ENCODE measurements around the gene EHMT1. TPM values are rescaled to one million over a fixed set of nuclear protein-coding genes. Genes with fewer than 3 reads are reported as not detected.

Gene EHMT1
- total and polyA plus RNA-seq, 2 experiments from 2014 or later = 162 to 177 TPM

- H3K4me2 ChIP-seq = no peak overlapping the region
- peaks cover 43% of the 10 kb centered on the region for H3K4me1 ChIP-seq (ENCODE audit: insufficient read depth)
- H4K20me1 ChIP-seq (replicated peaks; ENCODE audit: insufficient read depth) = peaks cover 28% of the 10 kb centered on the region; the same call in 1 of the 2 replicates
- no peak for TF ChIP-seq JUNB (IDR thresholded peaks at IDR 0.05; ENCODE audit: unreplicated experiment)
- no peak for TF ChIP-seq NANOG (IDR thresholded peaks at IDR 0.05; ENCODE audit: borderline replicate concordance)
- TF ChIP-seq ETS1 (IDR thresholded peaks at IDR 0.05) = no peak
- TF ChIP-seq CREB1 (CRISPR knock-in tag; IDR thresholded peaks at IDR 0.05; ENCODE audit: low read depth) = no peak
- no peak for TF ChIP-seq STAT1 (IDR thresholded peaks at IDR 0.05; ENCODE audit: unreplicated experiment)
- TF ChIP-seq REST (IDR thresholded peaks at IDR 0.05; ENCODE audit: unreplicated experiment) = no peak
- TF ChIP-seq EZH2phosphoT487 (IDR thresholded peaks at IDR 0.05; ENCODE audit: unreplicated experiment) = no peak
- TF ChIP-seq CTCF (conservative IDR thresholded peaks at IDR 0.05; ENCODE audit: low read depth in 2 of 2) = no peak
- TF ChIP-seq ZNF462 (CRISPR knock-in tag; IDR thresholded peaks at IDR 0.05) = no peak
- TF ChIP-seq POLR2AphosphoS5 (IDR thresholded peaks at IDR 0.05; ENCODE audit: low read depth) = no peak
- TF ChIP-seq EZH2 (IDR thresholded peaks at IDR 0.05; ENCODE audit: low read depth, unreplicated experiment) = no peak
- no peak for TF ChIP-seq ZNF331 (CRISPR knock-in tag; IDR thresholded peaks at IDR 0.05; ENCODE audit: low read depth)
- no peak for TF ChIP-seq ZNF114 (CRISPR knock-in tag; IDR thresholded peaks at IDR 0.05)
- no peak overlapping the region for H3K27ac Mint-ChIP-seq
- H3K4me3 Mint-ChIP-seq = no peak overlapping the region
- DNase-seq (ENCODE audit: low spot score) = no peak
- H3K36me3 ChIP-seq (ENCODE audit: insufficient read depth) = peaks cover 9% of the 10 kb centered on the region
- H3K4me3 ChIP-seq = no peak overlapping the region
- peaks cover 33% of the 10 kb centered on the region for H3K9me3 Mint-ChIP-seq
- H3F3A ChIP-seq (replicated peaks; ENCODE audit: low read depth) = 0 out of 2 replicates have a peak, but pooled peaks cover 4% of the 10 kb centered on the region
- H3K27me3 Mint-ChIP-seq (ENCODE audit: insufficient read depth, low read depth, poor library complexity) = peaks cover 6% of the 10 kb centered on the region
- no peaks in the 10 kb centered on the region for H3K27me3 ChIP-seq (ENCODE audit: insufficient read depth)
- no peaks in the 10 kb centered on the region; the same call in 1 of the 2 replicates for H3K9me2 ChIP-seq (ENCODE audit: insufficient read depth)
- peaks cover 99% of the 10 kb centered on the region for H3K79me2 ChIP-seq (replicated peaks; ENCODE audit: insufficient read depth)
- no peak overlapping the region for H2AFZ ChIP-seq
- H3K4me1 Mint-ChIP-seq = peaks cover 46% of the 10 kb centered on the region
- no peak overlapping the region for H3K27ac ChIP-seq (ENCODE audit: low read depth)
- H3K36me3 Mint-ChIP-seq (ENCODE audit: low read depth) = peaks cover 38% of the 10 kb centered on the region
- ATAC-seq = no peak
These were observed 82.1 kb downstream of the EHMT1 start for GRCh38 chr9:137700911-137701310.
